Measurements from ENCODE around the gene TRPC5OS. TPM values are rescaled to one million over a fixed set of nuclear protein-coding genes. Genes with fewer than 3 reads are reported as not detected.
A peak's percentile ranks its signal among the peaks of the same experiment; 100 is the strongest.

Gene TRPC5OS
- total RNA-seq, 1 experiment from 2014 or later: 0.22 TPM

DNA sequence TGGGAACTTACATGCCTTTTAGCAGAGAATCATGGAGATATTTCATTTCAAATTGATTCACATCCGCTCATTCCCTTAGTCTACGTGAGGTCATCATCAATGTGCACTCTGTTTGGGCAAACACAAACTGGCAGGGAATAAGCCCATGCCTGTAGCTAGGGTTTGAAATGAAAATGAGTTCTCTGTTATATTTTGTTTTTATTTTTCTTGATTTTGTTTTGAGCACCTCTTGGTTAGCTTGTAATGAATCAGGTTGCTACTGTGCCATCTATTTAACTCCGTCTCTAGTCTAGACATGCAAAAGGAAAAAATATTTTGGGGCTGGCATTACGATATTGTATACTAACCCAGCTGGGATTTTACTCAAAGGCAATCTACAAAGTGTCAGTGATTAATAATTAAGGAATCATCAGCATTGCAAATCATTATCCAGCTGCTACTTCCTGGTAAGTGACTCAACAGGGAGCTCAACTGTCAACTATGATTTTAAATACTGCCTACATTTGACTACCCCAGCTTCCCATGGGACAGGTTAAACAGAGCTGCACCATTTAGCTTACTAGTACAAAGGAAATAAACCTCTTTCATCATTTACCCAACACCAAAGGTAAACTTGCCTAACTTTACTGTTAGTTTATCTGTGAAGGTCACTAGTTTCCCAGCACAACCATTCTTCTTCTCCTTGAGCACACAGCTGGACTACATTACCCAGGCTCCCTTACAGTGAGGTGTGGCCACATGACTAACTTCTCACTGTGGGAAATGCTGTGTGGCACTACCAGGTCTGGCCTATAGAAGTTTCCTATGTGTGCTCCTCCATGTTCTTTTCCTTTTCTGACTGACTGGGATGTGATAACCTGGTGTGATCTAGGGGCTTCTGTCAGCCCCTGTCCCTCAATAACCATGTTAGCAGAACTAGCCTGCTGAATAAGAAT is 21.2 kb upstream of the TRPC5OS start:
- Histone ChIP-seq H3K9me3 (ENCODE audit: low read length) (no peaks in the 10 kb centered on the region), H3K9ac (ENCODE audit: low read length) (no peak overlapping the region), H3K27me3 (ENCODE audit: low read length) (no peaks in the 10 kb centered on the region), H3K27ac (ENCODE audit: low read length) (no peak overlapping the region), H2AFZ (ENCODE audit: low read length) (no peak overlapping the region), H3K4me1 (ENCODE audit: low read length) (peaks cover 3% of the 10 kb centered on the region; the same call in 1 of the 2 replicates), H3K9me2 (replicated peaks; ENCODE audit: insufficient read depth, low read length) (no peaks in the 10 kb centered on the region), H4K20me1 (ENCODE audit: insufficient read depth, low read depth, low read length) (no peaks in the 10 kb centered on the region), H3K4me2 (ENCODE audit: low read depth, low read length, poor library complexity, severe bottlenecking) (no peak overlapping the region), H3K36me3 (ENCODE audit: insufficient read depth, low read length) (no peaks in the 10 kb centered on the region), H3K4me3 (ENCODE audit: low read length) (no peak overlapping the region), H3K79me2 (ENCODE audit: low read length) (no peaks in the 10 kb centered on the region)
- no peak for DNase-seq

DNA sequence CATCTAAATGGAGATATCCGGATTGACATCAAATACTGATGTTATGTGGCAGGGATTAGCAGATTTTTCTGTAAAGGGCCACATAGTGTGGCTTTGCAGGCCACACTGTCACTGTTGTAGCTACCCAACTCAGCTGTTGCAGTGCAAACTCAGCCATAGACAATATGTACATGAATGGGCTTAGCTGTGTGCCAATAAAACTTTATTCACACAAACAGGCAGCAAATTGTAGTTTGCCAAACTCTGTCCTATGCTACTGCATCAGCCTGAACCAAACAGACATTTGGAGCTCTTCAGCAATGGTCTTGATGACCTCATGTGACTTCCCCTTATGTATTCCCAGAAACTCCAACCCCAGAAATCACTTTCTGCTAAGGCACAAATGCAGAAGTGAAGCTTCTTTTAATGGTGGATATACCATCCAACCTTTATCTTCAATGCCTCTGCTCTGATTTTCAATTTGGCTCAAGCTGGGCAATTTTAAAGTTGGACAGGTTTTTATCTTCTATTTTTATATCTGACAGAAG is 18.4 kb upstream of the TRPC5OS start:
- no peaks in the 10 kb centered on the region for H4K20me1 ChIP-seq (ENCODE audit: insufficient read depth, low read depth, low read length)
- peaks cover 3% of the 10 kb centered on the region; the same call in 1 of the 2 replicates for H3K4me1 ChIP-seq (ENCODE audit: low read length)

DNA sequence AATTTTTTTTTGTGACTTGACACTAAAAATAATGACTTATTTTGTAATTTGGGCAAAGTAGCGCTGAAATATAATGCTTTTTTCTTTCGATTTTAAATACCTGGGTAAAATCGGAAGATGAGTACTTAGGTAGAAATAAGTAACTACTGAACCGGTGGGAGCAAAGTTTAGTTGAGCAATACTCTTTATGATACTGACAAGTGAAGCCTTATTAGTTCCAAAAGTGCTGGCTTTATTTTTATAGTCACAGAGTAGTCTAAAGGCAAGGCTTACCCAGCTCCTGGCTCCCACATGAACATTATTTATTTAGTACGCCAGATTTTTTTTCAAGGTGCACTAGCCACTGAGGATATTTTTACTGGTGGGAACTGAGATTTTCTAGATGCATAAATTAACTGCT is 14.4 kb upstream of the TRPC5OS start:
- Histone ChIP-seq H4K20me1 (ENCODE audit: insufficient read depth, low read depth, low read length) (no peaks in the 10 kb centered on the region), H3K9me3 (ENCODE audit: low read length) (no peaks in the 10 kb centered on the region), H3K9ac (ENCODE audit: low read length) (no peak overlapping the region), H2AFZ (ENCODE audit: low read length) (no peak overlapping the region), H3K4me2 (ENCODE audit: low read depth, low read length, poor library complexity, severe bottlenecking) (no peak overlapping the region), H3K4me3 (ENCODE audit: low read length) (no peak overlapping the region), H3K9me2 (replicated peaks; ENCODE audit: insufficient read depth, low read length) (no peaks in the 10 kb centered on the region), H3K36me3 (ENCODE audit: insufficient read depth, low read length) (no peaks in the 10 kb centered on the region), H3K27me3 (ENCODE audit: low read length) (no peaks in the 10 kb centered on the region), H3K79me2 (ENCODE audit: low read length) (no peaks in the 10 kb centered on the region), H3K27ac (ENCODE audit: low read length) (no peak overlapping the region), H3K4me1 (ENCODE audit: low read length) (no peaks in the 10 kb centered on the region)
- DNase-seq: no peak

More for the DNA sequence above, 18.4 kb upstream of the TRPC5OS start:
- Histone ChIP-seq H3K9me2 (replicated peaks; ENCODE audit: insufficient read depth, low read length) (no peaks in the 10 kb centered on the region), H3K79me2 (ENCODE audit: low read length) (no peaks in the 10 kb centered on the region), H3K27me3 (ENCODE audit: low read length) (no peaks in the 10 kb centered on the region), H3K4me3 (ENCODE audit: low read length) (no peak overlapping the region), H3K9me3 (ENCODE audit: low read length) (no peaks in the 10 kb centered on the region), H3K27ac (ENCODE audit: low read length) (no peak overlapping the region), H2AFZ (ENCODE audit: low read length) (no peak overlapping the region), H3K9ac (ENCODE audit: low read length) (no peak overlapping the region), H3K4me2 (ENCODE audit: low read depth, low read length, poor library complexity, severe bottlenecking) (no peak overlapping the region), H3K36me3 (ENCODE audit: insufficient read depth, low read length) (no peaks in the 10 kb centered on the region)
- no peak for DNase-seq

DNA sequence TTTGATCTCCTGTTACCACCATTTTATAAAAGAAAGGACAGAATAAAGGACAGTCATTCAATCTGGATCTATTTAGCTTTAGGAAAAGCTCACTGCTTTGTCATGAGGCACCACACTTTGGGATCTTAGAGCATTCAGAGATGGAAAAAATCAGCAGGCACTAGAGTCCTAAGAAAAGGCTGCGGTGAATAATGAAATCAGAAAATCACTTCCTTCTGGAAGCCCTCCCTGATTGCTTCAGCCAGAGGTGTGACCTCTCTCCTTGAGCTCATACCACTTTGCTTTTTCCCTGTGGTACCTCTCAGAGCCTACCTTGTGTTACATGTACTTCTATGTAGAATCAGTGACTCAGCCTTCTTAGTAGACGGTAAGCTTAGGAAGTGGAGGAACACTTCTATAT is 8.7 kb upstream of the TRPC5OS start:
- no peaks in the 10 kb centered on the region for H3K9me3 ChIP-seq (ENCODE audit: low read length)
- H3K27me3 ChIP-seq (ENCODE audit: low read length): no peaks in the 10 kb centered on the region
- H3K4me3 ChIP-seq (ENCODE audit: low read length): no peak overlapping the region
- H3K9ac ChIP-seq (ENCODE audit: low read length): no peak overlapping the region
- H3K4me1 ChIP-seq (ENCODE audit: low read length): no peaks in the 10 kb centered on the region
- H3K4me2 ChIP-seq (ENCODE audit: low read depth, low read length, poor library complexity, severe bottlenecking): no peak overlapping the region
- no peaks in the 10 kb centered on the region for H4K20me1 ChIP-seq (ENCODE audit: insufficient read depth, low read depth, low read length)
- H2AFZ ChIP-seq (ENCODE audit: low read length): no peak overlapping the region
- H3K9me2 ChIP-seq (replicated peaks; ENCODE audit: insufficient read depth, low read length): no peaks in the 10 kb centered on the region
- H3K79me2 ChIP-seq (ENCODE audit: low read length): no peaks in the 10 kb centered on the region
- no peaks in the 10 kb centered on the region for H3K36me3 ChIP-seq (ENCODE audit: insufficient read depth, low read length)
- no peak for DNase-seq
- H3K27ac ChIP-seq (ENCODE audit: low read length): no peak overlapping the region

DNA sequence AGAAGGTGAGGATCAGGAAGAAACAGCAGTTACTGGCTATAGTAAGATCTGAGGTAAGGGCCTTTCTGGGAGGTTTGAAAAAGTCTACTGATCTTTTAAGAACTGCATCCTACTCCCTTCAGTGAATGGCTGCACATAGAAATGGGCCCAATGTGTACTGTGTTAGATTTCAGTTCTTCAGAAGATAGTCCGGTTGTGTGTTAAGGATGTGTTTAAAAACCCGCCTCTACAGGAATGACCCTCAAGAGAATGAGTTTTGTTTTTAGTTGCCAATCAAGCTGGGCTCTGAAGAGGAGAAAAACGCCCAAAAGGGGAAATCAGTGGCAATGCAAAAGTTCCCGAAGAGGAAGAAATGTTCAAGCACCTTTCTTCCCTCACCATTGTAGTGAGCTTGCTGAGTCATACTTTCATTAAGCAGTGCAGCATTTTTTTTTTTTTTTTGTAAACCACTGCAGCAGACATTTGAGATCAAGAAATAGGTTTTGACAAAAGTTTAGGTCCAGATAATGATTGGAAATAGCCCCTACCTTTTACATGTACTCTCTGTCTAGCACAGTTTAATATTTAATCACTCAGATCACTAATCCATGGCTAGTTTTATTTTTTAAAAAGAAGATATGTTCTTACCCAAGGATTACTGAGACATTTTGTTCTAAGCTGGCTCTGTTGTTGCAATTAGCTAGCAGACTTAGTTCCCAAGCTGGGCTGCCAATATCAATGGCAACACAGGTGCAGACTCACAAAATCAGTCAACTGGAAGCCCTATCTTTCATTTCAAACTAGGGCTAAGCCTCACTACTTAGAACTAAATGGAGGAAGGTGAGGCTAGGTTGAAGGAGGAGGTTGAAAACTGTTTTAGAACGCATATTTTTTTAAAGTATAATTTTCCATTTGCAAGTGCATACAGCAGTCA is 7.0 kb upstream of the TRPC5OS start:
- Histone ChIP-seq H3K9me3 (ENCODE audit: low read length) (no peaks in the 10 kb centered on the region), H3K4me2 (ENCODE audit: low read depth, low read length, poor library complexity, severe bottlenecking) (no peak overlapping the region), H3K27ac (ENCODE audit: low read length) (no peak overlapping the region)

DNA sequence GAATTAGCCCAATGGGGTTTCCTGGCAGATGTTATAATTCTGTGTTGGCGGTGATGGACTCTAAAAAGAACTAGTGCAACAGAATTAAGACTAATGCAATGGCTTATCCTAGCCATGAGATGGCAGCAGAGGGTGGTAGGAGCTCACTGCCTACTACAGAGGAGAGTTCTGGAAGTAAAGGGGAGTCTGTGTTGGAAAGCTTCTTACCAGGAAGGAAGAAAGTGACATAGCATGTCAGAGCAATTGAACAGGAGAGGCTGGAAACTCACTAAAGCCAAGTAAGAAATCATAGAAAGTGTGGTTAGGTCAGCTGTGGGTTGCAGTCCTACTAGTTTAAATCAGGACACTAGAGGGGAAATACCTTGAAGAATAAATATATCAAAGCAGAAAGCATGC is 6.3 kb upstream of the TRPC5OS start:
- H3K4me3 ChIP-seq (ENCODE audit: low read length): no peak overlapping the region
- peak; percentile 78 for DNase-seq

More for the DNA sequence above, 7.0 kb upstream of the TRPC5OS start:
- no peaks in the 10 kb centered on the region for H3K27me3 ChIP-seq (ENCODE audit: low read length)
- DNase-seq: no peak
- no peak overlapping the region for H2AFZ ChIP-seq (ENCODE audit: low read length)
- no peaks in the 10 kb centered on the region for H3K9me2 ChIP-seq (replicated peaks; ENCODE audit: insufficient read depth, low read length)
- no peaks in the 10 kb centered on the region for H3K36me3 ChIP-seq (ENCODE audit: insufficient read depth, low read length)
- H3K79me2 ChIP-seq (ENCODE audit: low read length): no peaks in the 10 kb centered on the region
- H3K9ac ChIP-seq (ENCODE audit: low read length): no peak overlapping the region
- H4K20me1 ChIP-seq (ENCODE audit: insufficient read depth, low read depth, low read length): no peaks in the 10 kb centered on the region
- peaks cover 2% of the 10 kb centered on the region for H3K4me1 ChIP-seq (ENCODE audit: low read length)
- no peak overlapping the region for H3K4me3 ChIP-seq (ENCODE audit: low read length)

DNA sequence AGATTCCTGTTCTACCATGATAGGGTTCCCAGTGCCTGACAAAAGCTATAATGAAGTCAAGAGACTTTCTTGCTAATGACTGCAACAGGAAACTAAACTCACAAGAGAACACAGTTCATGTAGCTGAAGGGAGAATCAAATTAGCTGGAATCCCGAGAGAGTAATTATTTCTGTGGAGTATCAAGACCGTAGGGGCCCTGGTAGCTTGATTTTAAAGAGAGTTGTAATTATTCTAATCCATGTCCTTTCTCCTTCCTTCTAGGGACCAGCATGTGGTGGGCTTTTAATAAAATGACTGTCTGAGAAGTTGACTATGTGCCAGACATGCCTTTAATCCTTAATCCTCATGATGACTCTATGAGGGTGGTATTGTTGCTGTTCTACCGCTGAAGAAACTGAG is 1.7 kb upstream of the TRPC5OS start:
- Histone ChIP-seq H3K9me3 (ENCODE audit: low read length) (no peaks in the 10 kb centered on the region), H4K20me1 (ENCODE audit: insufficient read depth, low read depth, low read length) (no peaks in the 10 kb centered on the region), H3K4me1 (ENCODE audit: low read length) (peaks cover 6% of the 10 kb centered on the region), H3K9me2 (replicated peaks; ENCODE audit: insufficient read depth, low read length) (no peaks in the 10 kb centered on the region), H3K27me3 (ENCODE audit: low read length) (no peaks in the 10 kb centered on the region), H3K79me2 (ENCODE audit: low read length) (no peaks in the 10 kb centered on the region), H3K36me3 (ENCODE audit: insufficient read depth, low read length) (no peaks in the 10 kb centered on the region), H3K4me3 (ENCODE audit: low read length) (no peak overlapping the region), H3K4me2 (ENCODE audit: low read depth, low read length, poor library complexity, severe bottlenecking) (no peak overlapping the region), H2AFZ (ENCODE audit: low read length) (no peak overlapping the region), H3K9ac (ENCODE audit: low read length) (no peak overlapping the region), H3K27ac (ENCODE audit: low read length) (no peak overlapping the region)
- no peak for DNase-seq

More for the DNA sequence above, 6.3 kb upstream of the TRPC5OS start:
- Histone ChIP-seq H3K36me3 (ENCODE audit: insufficient read depth, low read length) (no peaks in the 10 kb centered on the region), H2AFZ (ENCODE audit: low read length) (no peak overlapping the region), H3K9me2 (replicated peaks; ENCODE audit: insufficient read depth, low read length) (no peaks in the 10 kb centered on the region), H3K4me1 (ENCODE audit: low read length) (peaks cover 6% of the 10 kb centered on the region), H3K27ac (ENCODE audit: low read length) (no peak overlapping the region), H3K9me3 (ENCODE audit: low read length) (no peaks in the 10 kb centered on the region), H4K20me1 (ENCODE audit: insufficient read depth, low read depth, low read length) (no peaks in the 10 kb centered on the region), H3K27me3 (ENCODE audit: low read length) (no peaks in the 10 kb centered on the region), H3K79me2 (ENCODE audit: low read length) (no peaks in the 10 kb centered on the region), H3K9ac (ENCODE audit: low read length) (no peak overlapping the region), H3K4me2 (ENCODE audit: low read depth, low read length, poor library complexity, severe bottlenecking) (no peak overlapping the region)

DNA sequence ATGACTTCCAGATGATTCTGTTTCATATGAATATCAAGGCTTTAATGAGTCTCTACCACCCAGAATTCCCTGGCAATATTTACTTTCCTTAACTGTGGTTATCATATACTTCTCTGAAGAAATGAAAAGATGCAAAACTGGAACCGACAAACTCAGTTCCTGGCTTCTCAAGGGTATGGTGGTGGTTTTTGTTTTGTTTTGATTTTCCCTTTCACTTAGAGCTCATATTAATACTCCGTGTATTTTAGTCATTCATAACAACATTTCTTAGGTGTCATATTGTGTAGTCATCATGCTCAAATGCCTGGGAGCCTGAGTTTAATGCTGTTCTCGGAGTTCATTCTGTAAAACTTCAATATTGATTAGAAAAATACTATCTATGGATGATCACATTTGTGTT is 665 bp downstream of the TRPC5OS start:
- no peak for DNase-seq
- no peak overlapping the region for H3K4me2 ChIP-seq (ENCODE audit: low read depth, low read length, poor library complexity, severe bottlenecking)
- H3K9me3 ChIP-seq (ENCODE audit: low read length): no peaks in the 10 kb centered on the region
- H3K27me3 ChIP-seq (ENCODE audit: low read length): no peaks in the 10 kb centered on the region
- no peak overlapping the region for H3K27ac ChIP-seq (ENCODE audit: low read length)
- no peak overlapping the region for H3K9ac ChIP-seq (ENCODE audit: low read length)
- no peaks in the 10 kb centered on the region for H4K20me1 ChIP-seq (ENCODE audit: insufficient read depth, low read depth, low read length)
- H3K9me2 ChIP-seq (replicated peaks; ENCODE audit: insufficient read depth, low read length): no peaks in the 10 kb centered on the region
- no peaks in the 10 kb centered on the region for H3K79me2 ChIP-seq (ENCODE audit: low read length)
- no peak overlapping the region for H2AFZ ChIP-seq (ENCODE audit: low read length)
- H3K36me3 ChIP-seq (ENCODE audit: insufficient read depth, low read length): no peaks in the 10 kb centered on the region
- H3K4me3 ChIP-seq (ENCODE audit: low read length): no peak overlapping the region
- peaks cover 6% of the 10 kb centered on the region for H3K4me1 ChIP-seq (ENCODE audit: low read length)

Data from Karpas-422 (cell line).